ENCODE measurements around the gene ILKAP. TPM values are rescaled to one million over a fixed set of nuclear protein-coding genes. Genes with fewer than 3 reads are reported as not detected.

Gene ILKAP
- total RNA-seq, 1 donor from 2014 or later, result 62.6 TPM

DNA sequence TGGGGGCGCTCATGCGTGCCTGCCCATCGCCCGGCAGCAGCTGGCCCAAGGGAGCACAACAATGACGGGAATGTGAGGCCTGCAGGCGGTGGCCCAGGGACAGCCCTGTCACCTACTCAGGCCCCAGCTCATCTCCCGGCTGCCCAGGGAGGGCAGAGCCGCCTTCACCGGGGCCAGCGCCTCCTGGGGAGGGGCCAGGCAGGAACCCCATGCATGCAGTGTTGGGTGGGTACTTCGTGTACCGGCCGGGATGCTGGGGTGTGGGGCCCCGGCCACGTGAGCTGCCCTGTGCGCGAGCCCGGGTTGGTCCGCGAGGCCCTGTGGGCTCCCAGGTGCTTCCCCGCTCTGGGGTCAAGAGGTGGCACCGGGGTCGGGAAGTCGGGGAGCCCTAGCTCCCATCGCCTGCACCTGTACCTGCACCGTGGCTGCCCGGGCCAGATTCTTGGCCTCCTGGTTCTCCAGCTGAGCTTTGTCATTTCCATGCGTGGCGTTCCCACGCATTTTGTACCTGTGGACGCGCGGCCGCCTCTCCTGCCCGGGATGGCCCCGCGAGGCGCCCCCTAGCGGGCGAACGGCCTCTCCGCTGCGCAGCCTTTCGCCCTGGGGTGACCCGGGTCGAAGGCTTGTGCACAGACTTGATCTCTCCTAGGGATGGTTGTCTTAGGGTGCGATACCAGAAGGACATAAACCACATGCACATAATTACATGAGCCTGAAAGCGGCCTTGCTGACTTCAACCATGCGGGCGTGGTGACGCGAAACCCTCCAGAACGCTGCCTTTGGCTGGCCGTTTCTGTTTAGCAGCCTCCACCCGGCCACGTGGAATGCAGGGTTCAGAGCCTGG, 64.1 kb downstream of the ILKAP start:
- H3K27ac ChIP-seq, result no peak overlapping the region
- no peak for TF ChIP-seq POLR2AphosphoS5 (IDR thresholded peaks at IDR 0.05; ENCODE audit: insufficient read depth in 1 of 2, low read depth in 1 of 2)
- TF ChIP-seq, protein P1, sequence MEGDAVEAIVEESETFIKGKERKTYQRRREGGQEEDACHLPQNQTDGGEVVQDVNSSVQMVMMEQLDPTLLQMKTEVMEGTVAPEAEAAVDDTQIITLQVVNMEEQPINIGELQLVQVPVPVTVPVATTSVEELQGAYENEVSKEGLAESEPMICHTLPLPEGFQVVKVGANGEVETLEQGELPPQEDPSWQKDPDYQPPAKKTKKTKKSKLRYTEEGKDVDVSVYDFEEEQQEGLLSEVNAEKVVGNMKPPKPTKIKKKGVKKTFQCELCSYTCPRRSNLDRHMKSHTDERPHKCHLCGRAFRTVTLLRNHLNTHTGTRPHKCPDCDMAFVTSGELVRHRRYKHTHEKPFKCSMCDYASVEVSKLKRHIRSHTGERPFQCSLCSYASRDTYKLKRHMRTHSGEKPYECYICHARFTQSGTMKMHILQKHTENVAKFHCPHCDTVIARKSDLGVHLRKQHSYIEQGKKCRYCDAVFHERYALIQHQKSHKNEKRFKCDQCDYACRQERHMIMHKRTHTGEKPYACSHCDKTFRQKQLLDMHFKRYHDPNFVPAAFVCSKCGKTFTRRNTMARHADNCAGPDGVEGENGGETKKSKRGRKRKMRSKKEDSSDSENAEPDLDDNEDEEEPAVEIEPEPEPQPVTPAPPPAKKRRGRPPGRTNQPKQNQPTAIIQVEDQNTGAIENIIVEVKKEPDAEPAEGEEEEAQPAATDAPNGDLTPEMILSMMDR (IDR thresholded peaks at IDR 0.05), result no peak
- TF ChIP-seq POLR2A (IDR thresholded peaks at IDR 0.05), result no peak
- H3K36me3 ChIP-seq, result no peaks in the 10 kb centered on the region
- H3K4me3 ChIP-seq, result peak overlapping the region; percentile 18 to 19
- no peaks in the 10 kb centered on the region for H3K9me3 ChIP-seq
- no peaks in the 10 kb centered on the region for H3K27me3 ChIP-seq
- peaks cover 42% of the 10 kb centered on the region for H3K4me1 ChIP-seq
- DNase-seq (ENCODE audit: extremely low spot score in 2 of 2), result no peak
- intact Hi-C loops (cut with DNase I), result no loop called here

DNA sequence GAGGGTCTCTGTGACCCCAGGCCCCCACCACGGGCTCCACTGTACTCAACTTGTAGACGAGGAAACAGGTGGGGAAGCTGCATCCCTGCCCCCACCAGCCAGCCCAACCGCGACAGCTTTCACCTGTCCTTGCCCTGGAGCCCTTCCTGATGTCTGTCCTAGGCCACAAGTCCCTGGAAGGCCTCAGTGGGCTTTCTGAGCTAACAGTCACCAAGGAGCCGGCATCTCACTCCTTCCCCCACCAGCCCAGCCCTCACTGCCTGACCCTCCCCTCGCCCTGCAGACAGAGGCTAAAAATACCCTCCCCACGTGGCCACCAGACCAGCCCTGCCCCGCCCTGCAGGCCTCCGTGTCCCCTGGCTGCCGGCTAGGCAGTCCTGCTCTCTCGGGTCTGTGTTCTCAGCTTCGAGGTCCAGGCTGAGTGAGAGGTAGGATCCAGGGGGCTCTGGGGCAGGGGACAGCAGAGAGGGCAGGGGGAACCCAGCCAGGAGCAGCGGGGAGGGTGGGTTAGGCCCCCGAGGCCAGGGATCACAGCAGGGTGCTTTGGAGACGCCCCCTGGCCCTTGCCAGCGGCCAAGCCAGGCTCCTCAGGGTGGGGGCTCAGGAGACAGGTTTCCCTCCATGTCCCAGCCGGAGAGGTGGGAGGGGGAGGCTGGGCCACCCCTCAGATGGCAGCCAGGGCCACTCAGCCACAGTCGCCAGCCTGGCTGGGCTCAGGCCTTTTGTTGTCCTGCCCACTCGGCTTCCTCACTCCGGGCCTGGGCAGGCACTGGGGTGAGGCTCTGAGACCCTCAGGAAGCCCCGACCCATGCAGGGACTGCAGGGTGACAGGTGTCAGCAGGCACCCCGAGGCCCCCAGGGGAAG, 64.9 kb downstream of the ILKAP start, which contains the start of gene KLHL30:
TSS of gene KLHL30 (plus strand) at position 338 of the 865 bp plus-strand sequence. CDS start 2,087 bp downstream, outside the sequence.
- no peak within 1 kb of the TSS for H3K27ac ChIP-seq
- peak within 1 kb of the TSS; percentile 18 to 19 for H3K4me3 ChIP-seq
- no peaks in the 10 kb centered on the region for H3K27me3 ChIP-seq
- H3K4me1 ChIP-seq, result peaks cover 38% of the 10 kb centered on the region
- H3K36me3 ChIP-seq, result no peaks in the 10 kb centered on the region
- TF ChIP-seq POLR2AphosphoS5 (IDR thresholded peaks at IDR 0.05; ENCODE audit: insufficient read depth in 1 of 2, low read depth in 1 of 2), result no peak
- TF ChIP-seq POLR2A (IDR thresholded peaks at IDR 0.05), result no peak
- TF ChIP-seq, protein P1 (IDR thresholded peaks at IDR 0.05), result no peak
- DNase-seq (ENCODE audit: extremely low spot score in 2 of 2), result no peak
- H3K9me3 ChIP-seq, result no peaks in the 10 kb centered on the region
- intact Hi-C loops (cut with DNase I), result no loop called here

DNA sequence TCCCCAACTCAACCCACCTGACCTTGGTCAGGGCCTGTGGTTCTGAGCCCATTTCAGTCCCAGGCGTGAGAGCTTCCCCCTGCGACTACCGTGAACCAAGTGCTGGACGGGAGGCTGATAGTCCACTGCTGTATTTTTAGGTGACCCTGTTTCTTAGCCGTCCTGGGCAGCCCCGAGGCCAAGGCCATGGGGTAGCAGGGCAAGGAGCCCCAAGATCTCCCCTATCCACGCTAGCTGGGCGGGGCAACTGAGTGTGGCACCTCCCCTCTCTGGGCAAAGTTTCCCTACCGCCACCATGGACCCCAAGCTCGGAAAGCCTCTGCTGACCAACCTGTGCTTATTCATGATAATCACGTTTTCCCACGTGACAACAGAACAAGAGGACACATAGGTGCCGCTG, 65.6 kb downstream of the ILKAP start:
- H3K4me3 ChIP-seq, result no peak overlapping the region
- TF ChIP-seq POLR2A (IDR thresholded peaks at IDR 0.05) (no peak), POLR2AphosphoS5 (IDR thresholded peaks at IDR 0.05; ENCODE audit: insufficient read depth in 1 of 2, low read depth in 1 of 2) (no peak)
- TF ChIP-seq, protein P1 (IDR thresholded peaks at IDR 0.05), result no peak
- peaks cover 31% of the 10 kb centered on the region for H3K4me1 ChIP-seq
- no peaks in the 10 kb centered on the region for H3K9me3 ChIP-seq
- DNase-seq (ENCODE audit: extremely low spot score in 2 of 2), result no peak
- H3K27ac ChIP-seq, result no peak overlapping the region
- intact Hi-C loops (cut with DNase I), result no loop called here
- no peaks in the 10 kb centered on the region for H3K36me3 ChIP-seq
- H3K27me3 ChIP-seq, result no peaks in the 10 kb centered on the region

DNA sequence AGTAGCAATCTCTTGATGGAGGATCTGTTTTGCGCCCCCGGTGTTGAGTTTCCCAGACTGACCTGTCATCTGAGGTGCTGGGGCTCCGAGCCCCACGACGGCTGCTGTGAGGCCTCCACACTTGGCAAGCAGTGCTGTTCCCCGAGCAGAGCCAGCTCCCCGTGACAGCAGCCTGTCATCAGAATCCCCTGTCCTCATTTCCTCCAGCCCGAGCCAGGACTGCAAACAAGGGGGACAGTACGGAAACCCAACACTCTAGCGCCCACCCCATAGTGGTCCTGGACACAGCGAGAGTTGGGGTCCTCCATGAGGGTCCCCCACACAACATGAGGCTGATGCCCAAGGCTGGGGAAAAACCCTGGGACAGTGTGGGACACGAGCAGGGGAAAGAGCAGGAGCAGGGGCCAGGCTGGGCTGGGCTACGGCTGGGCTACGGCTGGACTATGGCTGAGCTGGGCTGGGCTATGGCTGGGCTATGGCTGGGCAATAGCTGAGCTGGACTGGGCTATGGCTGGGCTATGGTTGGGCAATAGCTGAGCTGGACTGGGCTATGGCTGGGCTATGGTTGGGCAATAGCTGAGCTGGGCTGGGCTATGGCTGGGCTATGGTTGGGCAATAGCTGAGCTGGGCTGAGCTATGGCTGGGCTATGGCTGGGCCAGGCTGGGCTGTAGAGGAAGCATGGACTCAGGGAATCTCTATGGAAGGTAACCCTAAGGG, 66.5 kb downstream of the ILKAP start:
- H3K36me3 ChIP-seq, result no peaks in the 10 kb centered on the region
- no peak overlapping the region for H3K4me3 ChIP-seq
- H3K27ac ChIP-seq, result peak overlapping the region; percentile 55
- DNase-seq (ENCODE audit: extremely low spot score in 2 of 2), result no peak
- no peaks in the 10 kb centered on the region for H3K27me3 ChIP-seq
- no peak for TF ChIP-seq POLR2AphosphoS5 (IDR thresholded peaks at IDR 0.05; ENCODE audit: insufficient read depth in 1 of 2, low read depth in 1 of 2)
- TF ChIP-seq POLR2A (IDR thresholded peaks at IDR 0.05), result no peak
- TF ChIP-seq, protein P1 (IDR thresholded peaks at IDR 0.05), result no peak
- peaks cover 22% of the 10 kb centered on the region for H3K4me1 ChIP-seq
- H3K9me3 ChIP-seq, result no peaks in the 10 kb centered on the region
- intact Hi-C loops (cut with DNase I), result no loop called here
